AG09319 (cell line): ENCODE measurements around the gene CCDC12.
"Not testable (repeated sequence)": the region's sequence is repeated elsewhere in the genome, so short reads cannot be mapped to it uniquely, and the experiment has no call there.

Experiments used
- DNase-seq: peaks from one replicate; pipeline ENCODE4 v3.0.0-alpha.2; 2010; ENCODE audit warnings: low read depth; ENCODE audit errors: extremely low read depth
- CTCF ChIP-seq: IDR thresholded peaks from 2 replicates; pipeline ENCODE4 v1.5.1; 2011; ENCODE audit warnings: low read depth, mild to moderate bottlenecking, inconsistent platforms, low read length, moderate library complexity

Gene CCDC12

GRCh38 chr3:46965151-46965550, 11.4 kb downstream of the CCDC12 start:
- no peak for TF ChIP-seq CTCF
- DNase-seq = no peak

- DNase-seq = not testable (repeated sequence)
Observed at GRCh38 chr3:46964038-46964590, 12.4 kb downstream of the CCDC12 start.

GRCh38 chr3:46962990-46963389, 13.6 kb downstream of the CCDC12 start:
- DNase-seq = no peak
- TF ChIP-seq CTCF = no peak

- TF ChIP-seq CTCF = no peak
- no peak for DNase-seq
Observed at GRCh38 chr3:46962427-46962826, 14.1 kb downstream of the CCDC12 start.

- DNase-seq = no peak
- no peak for TF ChIP-seq CTCF
Observed at GRCh38 chr3:46960835-46961234, 15.7 kb downstream of the CCDC12 start.

- TF ChIP-seq CTCF = no peak
- no peak for DNase-seq
Observed at GRCh38 chr3:46960081-46960701, 16.4 kb downstream of the CCDC12 start.

GRCh38 chr3:46959161-46959511, 17.4 kb downstream of the CCDC12 start:
- TF ChIP-seq CTCF = no peak
- no peak for DNase-seq
